CD4-positive, alpha-beta T cell treated with Interleukin-6 for 4 hours (primary cell): Measurements from ENCODE around the gene YAP1.
"Not testable (repeated sequence)": the region's sequence is repeated elsewhere in the genome, so short reads cannot be mapped to it uniquely, and the experiment has no call there.

ENCODE experiments used
- DNase-seq: peaks from one replicate; pipeline ENCODE4 v3.0.0-alpha.2; 2020; ENCODE audit warnings: mixed read lengths

The YAP1 gene

GRCh38 chr11:102166175-102167064, 56.2 kb downstream of the YAP1 start:
- no peak for DNase-seq

DNA sequence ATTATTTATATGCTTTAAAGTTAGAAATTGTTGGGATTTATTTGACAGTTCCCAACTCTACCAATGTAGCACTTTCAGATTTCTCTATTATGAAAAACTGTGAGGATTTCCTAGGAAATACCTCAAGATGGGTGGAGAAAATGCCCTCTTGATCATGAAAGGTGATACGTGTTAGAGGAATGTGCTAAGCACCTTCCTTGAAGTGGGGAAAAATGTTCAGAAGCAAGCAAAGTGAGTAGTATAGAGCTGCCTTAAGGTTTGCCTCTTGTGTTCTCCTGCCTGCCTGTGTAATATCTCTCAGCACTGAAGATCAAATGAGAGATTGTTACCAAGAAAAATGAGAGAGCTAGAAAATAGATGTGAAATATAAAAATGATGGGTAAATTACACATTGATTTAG, 58.2 kb downstream of the YAP1 start:
- DNase-seq: no peak

GRCh38 chr11:102171101-102171500, 60.9 kb downstream of the YAP1 start:
- no peak for DNase-seq

- no peak for DNase-seq
Measured at GRCh38 chr11:102172127-102172848, 62.0 kb downstream of the YAP1 start.

DNA sequence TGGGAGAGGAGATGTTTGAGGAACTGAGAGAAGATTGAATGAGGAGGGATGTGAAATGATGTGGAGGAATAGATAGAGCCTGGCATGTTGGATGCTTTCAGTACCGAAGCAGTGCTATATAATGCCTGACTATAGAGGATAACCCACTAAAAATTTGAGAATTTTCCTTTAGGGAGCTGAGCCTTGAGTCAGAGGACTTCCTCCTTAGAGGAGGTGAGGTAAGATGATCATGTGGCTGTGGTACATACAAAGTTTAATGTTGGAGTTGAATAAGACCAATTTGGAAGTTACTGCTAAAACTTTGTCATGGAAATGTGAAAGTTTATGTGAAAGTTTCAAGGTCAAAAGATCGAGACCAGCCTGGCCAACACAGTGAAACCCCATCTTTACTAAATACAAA, 66.9 kb downstream of the YAP1 start:
- DNase-seq: no peak

DNA sequence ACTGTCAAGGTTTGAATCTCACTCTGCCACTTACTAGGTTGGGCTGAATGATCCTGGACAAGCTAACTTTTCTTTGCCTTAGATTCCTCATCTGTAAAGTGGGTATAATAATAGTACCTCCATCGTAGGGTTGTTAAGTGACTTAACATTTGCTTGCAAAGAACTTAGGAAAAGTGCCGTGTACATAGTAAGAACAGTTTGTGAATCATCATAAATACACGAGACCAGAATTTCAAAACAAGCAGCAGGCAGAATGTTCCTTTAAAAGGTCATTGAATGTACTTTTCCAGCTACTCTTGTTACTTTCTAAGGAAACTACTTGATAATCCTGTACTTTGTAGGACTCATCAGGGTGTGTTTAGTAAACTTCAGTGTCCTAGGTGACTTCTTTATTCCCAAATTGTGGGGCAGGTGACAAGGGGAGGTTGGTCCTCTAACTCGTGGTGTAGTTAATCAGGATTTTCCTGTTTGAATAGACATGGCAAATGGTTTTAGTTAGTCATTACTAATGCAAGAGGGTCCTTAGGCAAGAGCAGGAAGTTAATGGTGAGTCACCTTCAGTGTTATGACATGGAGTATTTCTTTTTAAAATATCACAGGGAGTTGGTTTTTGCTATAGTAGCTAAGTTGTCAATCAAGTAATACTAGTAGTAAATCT, 67.9 kb downstream of the YAP1 start:
- DNase-seq: no peak

GRCh38 chr11:102179371-102179770, 69.1 kb downstream of the YAP1 start:
- no peak for DNase-seq

DNA sequence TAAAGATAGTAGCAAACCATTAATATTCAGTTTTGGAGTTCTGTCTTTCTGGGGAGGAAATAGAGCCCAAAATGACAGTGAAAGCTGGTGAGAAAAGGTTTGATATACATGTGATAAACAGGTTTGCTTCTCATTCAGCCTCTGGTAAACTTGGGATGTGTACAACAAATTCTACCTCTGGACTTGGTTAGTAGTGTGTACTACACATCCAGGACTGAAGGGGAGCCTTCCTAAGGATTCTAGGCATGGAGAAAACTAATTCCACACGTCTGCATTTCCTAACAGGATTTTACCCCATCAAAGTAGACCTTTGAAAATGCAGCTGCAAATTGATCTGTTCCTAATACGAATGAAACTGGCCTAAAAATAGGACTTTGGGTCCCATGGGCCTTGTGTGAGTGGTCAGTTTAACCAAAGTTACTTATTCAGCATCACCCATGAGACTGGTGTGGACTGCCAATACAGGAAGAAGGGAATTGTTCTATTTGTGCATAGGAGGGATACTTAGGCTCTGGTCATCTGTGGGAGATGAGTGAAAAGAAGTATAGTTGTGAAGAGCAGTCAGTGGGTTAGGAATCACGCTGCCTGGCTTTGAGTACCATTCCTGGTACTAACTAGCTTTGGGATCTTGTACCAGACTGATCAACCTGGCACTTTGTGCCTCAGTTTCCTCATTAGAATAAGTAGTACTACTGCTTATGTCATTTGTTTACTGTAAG, 74.2 kb downstream of the YAP1 start:
- no peak for DNase-seq

DNA sequence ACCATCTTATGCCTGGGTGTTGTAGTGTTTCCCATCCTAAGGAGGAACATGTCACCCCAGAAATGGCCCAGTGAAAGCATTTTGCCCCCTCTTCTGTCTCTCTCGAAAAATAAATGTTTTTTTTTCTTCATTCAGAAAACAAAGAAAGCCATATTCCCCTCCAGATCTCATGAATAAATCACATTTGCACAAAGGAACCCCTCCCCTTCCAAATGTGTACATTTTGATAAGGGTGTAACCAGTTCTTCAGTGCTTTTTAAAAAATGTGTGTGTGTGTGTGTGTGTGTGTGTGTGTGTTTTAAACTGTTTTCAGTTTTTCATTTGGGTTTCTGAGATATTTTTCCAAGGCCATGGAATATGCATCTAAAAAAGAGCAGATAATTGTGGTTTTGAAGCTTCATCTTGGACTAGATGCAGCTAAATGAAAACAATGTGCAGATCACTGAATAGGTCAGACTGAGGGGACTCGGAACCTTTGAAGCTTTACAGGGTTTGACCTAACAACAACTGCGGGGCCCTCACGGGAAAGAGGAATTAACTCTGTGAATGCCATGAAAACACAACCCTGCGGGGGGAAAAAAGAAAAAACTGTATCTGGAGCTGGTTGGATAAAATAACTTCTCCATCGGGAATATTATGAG, 76.4 kb downstream of the YAP1 start:
- DNase-seq: no peak

GRCh38 chr11:102187416-102188151, 77.3 kb downstream of the YAP1 start:
- no peak for DNase-seq

DNA sequence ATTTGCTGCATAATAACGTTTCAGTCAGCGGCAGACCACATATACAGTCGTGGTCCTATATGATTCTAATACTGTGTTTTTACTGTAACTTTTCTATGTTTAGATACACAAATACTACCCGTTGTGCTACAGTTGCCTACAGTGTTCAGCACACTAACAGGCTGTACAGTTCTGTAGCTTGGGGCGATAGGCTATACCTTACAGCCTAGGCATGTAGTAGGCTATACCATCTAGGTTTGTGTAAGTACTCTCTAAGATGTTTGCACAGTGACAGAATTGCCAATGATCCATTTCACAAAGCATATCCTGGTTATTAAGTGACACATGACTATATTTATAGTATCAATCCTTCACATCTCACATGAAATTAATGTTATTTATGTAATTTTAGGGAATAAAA, 78.2 kb downstream of the YAP1 start:
- DNase-seq: no peak

DNA sequence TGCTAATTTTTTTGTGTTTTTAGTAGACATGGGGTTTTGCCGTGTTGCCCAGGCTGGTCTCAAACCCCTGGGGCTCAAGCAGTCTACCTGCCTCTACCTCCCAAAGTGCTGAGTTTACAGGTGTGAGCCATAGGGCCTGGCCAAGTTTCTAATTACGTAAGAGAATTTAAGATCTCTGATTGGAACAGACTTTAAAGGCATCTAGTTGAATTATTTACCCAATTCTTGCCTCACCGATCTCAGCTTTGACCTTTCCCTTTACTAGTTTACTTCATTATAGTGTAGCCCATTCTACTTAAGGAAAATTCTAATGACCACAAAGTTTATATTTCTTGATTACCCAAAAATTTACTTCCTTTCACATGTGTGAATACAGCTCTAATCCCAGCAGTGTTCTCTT, 81.6 kb downstream of the YAP1 start:
- no peak for DNase-seq

GRCh38 chr11:102192349-102193066, 82.3 kb downstream of the YAP1 start:
- DNase-seq: no peak

DNA sequence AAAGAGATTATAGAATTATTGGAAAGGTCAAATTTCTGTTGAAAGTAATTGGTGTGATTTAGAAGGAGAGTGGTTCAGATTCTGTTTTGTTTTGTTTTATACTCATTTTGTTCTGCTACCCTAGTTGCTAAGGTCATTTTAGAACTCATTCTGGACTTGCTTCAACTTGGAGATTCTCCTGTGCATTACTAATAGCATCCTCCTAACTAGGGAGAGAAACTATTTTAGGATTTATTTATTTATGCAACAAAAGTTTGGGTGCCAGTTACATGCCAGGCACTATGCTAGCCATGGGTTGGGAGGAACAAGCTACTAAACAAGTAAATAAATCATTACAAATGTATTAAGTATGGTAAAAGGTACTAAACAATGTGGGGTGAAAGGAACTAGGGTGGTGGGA, 84.0 kb downstream of the YAP1 start:
- no peak for DNase-seq

DNA sequence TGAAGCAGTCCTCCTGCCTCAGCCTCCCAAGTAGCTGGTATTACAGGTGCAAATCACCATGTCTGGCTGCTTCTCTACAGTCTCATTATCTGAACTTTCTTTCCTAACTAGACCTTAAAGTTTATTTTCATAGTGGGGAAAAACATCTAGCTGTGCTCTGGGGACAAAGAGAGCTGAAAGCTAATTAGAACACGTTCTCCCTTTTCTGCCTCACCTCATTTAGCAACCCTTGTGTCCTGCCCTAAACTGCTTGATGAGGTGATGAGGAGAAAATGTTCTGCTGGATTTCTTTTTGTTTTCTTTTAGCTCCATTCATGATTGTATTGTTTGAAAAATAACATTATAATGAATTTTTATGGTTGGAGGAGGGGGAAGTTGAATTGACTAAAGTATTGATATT, 84.7 kb downstream of the YAP1 start:
- no peak for DNase-seq

GRCh38 chr11:102196351-102196750, 86.1 kb downstream of the YAP1 start:
- DNase-seq: no peak

DNA sequence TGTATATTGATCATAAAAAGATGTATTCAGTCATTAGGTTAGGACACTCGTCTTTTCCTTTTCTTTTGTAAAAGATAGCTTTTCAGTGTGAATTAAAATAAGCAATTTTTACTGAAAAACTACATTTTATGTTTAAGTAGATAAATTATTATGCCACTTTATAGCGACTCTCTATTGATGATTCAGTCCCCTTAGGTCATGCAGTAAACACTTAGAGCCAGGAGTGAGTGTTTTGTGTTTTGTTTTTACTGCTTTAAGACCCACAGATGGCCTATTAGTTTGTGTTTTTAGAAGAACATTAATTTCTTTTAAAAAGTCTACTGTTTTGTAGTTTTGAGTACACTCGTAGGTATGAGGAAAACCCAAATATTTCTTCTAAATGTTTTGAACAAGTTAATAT, 86.6 kb downstream of the YAP1 start:
- DNase-seq: no peak

DNA sequence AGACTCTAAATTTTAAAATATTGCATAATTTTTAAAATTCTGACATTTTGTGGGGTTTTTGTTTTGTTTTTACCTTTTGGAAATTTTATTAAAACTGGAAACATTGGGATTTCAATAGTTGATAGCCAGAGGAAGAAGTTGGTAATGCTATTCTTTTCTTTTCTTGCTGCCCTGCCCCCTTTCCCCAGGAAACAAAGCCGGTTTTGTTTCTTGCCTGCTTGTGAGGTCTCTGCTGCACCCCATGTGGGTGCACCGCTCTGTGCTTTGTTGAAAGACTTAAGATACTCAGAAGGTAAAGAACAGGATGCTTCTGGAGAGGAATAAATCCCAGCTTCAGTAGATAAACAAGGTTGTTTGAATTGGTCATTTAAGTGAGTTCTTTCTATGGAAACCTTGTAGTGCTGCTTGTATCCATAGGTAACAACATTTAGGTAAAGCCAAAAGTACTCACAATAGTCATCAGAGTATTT, 87.5 kb downstream of the YAP1 start:
- no peak for DNase-seq

DNA sequence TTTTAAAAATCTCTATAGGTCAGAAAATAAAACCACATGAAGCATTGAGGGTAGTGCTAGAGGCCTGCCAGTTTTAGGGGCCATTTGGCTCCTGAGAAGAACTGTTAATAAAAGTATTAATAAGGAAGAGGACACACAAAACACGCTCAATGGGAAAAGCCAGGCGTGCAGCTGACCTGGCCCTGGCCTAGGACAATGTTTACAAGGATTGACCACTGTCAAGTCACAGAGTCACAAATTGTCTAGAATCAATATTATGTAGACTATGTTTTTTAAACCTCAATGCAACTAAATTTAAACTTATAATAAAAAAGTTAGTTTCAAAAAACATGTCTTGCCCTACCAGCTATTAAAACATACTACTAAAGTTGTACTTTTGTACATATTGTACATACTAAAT, 89.4 kb downstream of the YAP1 start:
- no peak for DNase-seq

DNA sequence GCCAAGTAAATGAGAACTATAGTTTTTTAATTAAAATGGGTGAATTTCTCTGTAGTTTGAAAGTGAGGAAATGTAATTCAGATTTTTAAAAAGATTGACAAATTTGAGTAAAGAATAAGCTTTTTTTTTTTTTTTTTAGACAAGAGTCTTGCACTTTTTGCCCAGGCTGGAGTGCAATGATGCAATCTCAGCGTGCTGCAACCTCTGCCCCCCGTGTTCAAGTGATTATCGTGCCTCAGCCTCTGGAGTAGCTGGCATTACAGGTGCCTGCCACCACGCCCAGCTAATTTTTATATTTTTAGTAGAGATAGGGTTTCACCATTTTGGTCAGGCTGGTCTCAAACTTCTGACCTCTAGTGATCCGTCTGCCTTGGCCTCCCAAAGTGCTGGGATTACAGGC, 90.1 kb downstream of the YAP1 start:
- not testable (repeated sequence) for DNase-seq

GRCh38 chr11:102201776-102202175, 91.5 kb downstream of the YAP1 start:
- no peak for DNase-seq
